HEK293 (cell line): ENCODE data around the gene B9D1.
A peak's percentile ranks its signal among the peaks of the same experiment; 100 is the strongest.

Experiments
- CTCF ChIA-PET: fragments of 350-600 bp; formaldehyde crosslinking; extraction: SDS; loops from one replicate; lab custom pipeline; 2021; ENCODE audit warnings: antibody characterized with exemption; lab: Yijun Ruan, JAX
- POLR2A ChIA-PET: fragments of 300-600 bp; formaldehyde crosslinking; extraction: SDS; loops from one replicate; lab custom pipeline; 2020; ENCODE audit warnings: antibody characterized with exemption, inconsistent platforms; lab: Yijun Ruan, JAX
- H3K27ac ChIP-seq: fragments of 200-500 bp; sonication (Bioruptor generic); 2 replicates; pipeline ENCODE4 v1.5.1; 2014; ENCODE audit warnings: low read depth, low read length, control low read depth, inconsistent platforms; ENCODE audit errors: extremely low read depth
- H3K36me3 ChIP-seq, 2 experiments: fragments of 200-500 bp in 1 of 2; sonication (Bioruptor generic) in 1 of 2; 1 replicate in 1 of 2; 2 replicates in 1 of 2; pipeline ENCODE4 v1.5.1; 2014 to 2017; ENCODE audit warnings: inconsistent platforms in 2 of 2, low read length in 2 of 2; ENCODE audit not compliant: control insufficient read depth in 2 of 2, insufficient read depth in 1 of 2
- H3K4me1 ChIP-seq: fragments of 200-500 bp; sonication (Bioruptor generic); 2 replicates; pipeline ENCODE4 v1.5.1; 2014; ENCODE audit warnings: mild to moderate bottlenecking, low read length, inconsistent platforms; ENCODE audit not compliant: control insufficient read depth, insufficient read depth
- H3K4me3 ChIP-seq: 2 replicates; pipeline ENCODE4 v1.5.1; 2011; ENCODE audit warnings: low read depth, mild to moderate bottlenecking, control low read depth, low read length, moderate library complexity
- H3K9me3 ChIP-seq: fragments of 200-500 bp; sonication (Bioruptor generic); 2 replicates; pipeline ENCODE4 v1.5.1; 2014; ENCODE audit warnings: low read depth, low read length, inconsistent platforms; ENCODE audit not compliant: control insufficient read depth, insufficient read depth
- BCL11B ChIP-seq: fragments of 450-650 bp; formaldehyde crosslinking; IDR thresholded peaks from 2 replicates; pipeline ENCODE4 v1.5.1; 2016; ENCODE audit warnings: low read depth, missing biosample characterization, missing genetic modification characterization
- CTCF ChIP-seq: fragments of 450-650 bp; formaldehyde crosslinking; IDR thresholded peaks from 2 replicates; pipeline ENCODE4 v1.5.1; 2016; ENCODE audit warnings: missing biosample characterization, missing genetic modification characterization
- HOXD13 ChIP-seq: sonication (generic); formaldehyde crosslinking; IDR thresholded peaks from 2 replicates; pipeline ENCODE4 v1.8.0; 2022; ENCODE audit warnings: missing genetic modification reagents, borderline replicate concordance
- ZBTB17 ChIP-seq: fragments of 450-650 bp; formaldehyde crosslinking; IDR thresholded peaks from 2 replicates; pipeline ENCODE4 v1.5.1; 2016; ENCODE audit warnings: missing biosample characterization, missing genetic modification characterization
- ZBTB49 ChIP-seq: fragments of 450-650 bp; formaldehyde crosslinking; IDR thresholded peaks from 2 replicates; pipeline ENCODE4 v1.5.1; 2016; ENCODE audit warnings: missing biosample characterization, missing genetic modification characterization, low read depth
- ZFP37 ChIP-seq: fragments of 450-650 bp; formaldehyde crosslinking; IDR thresholded peaks from 2 replicates; pipeline ENCODE4 v1.5.1; 2016; ENCODE audit warnings: missing biosample characterization, missing genetic modification characterization
- ZFP69B ChIP-seq: fragments of 450-650 bp; formaldehyde crosslinking; IDR thresholded peaks from 2 replicates; pipeline ENCODE4 v1.5.1; 2016; ENCODE audit warnings: missing biosample characterization, missing genetic modification characterization
- ZNF10 ChIP-seq: fragments of 450-650 bp; formaldehyde crosslinking; IDR thresholded peaks from 2 replicates; pipeline ENCODE4 v1.5.1; 2017; ENCODE audit warnings: missing biosample characterization, missing genetic modification characterization
- ZNF155 ChIP-seq: fragments of 450-650 bp; formaldehyde crosslinking; IDR thresholded peaks from 2 replicates; pipeline ENCODE4 v1.5.1; 2016; ENCODE audit warnings: missing biosample characterization, missing genetic modification characterization
- ZNF19 ChIP-seq: fragments of 450-650 bp; formaldehyde crosslinking; IDR thresholded peaks from 2 replicates; pipeline ENCODE4; 2016; ENCODE audit warnings: missing biosample characterization, missing genetic modification characterization, low read depth
- ZNF223 ChIP-seq: fragments of 450-650 bp; formaldehyde crosslinking; IDR thresholded peaks from 2 replicates; pipeline ENCODE4 v1.5.1; 2016; ENCODE audit warnings: missing biosample characterization, missing genetic modification characterization
- ZNF362 ChIP-seq: fragments of 450-650 bp; formaldehyde crosslinking; IDR thresholded peaks from 2 replicates; pipeline ENCODE4 v1.5.1; 2016; ENCODE audit warnings: missing biosample characterization, missing genetic modification characterization
- ZNF423 ChIP-seq: fragments of 450-650 bp; formaldehyde crosslinking; IDR thresholded peaks from 2 replicates; pipeline ENCODE4 v1.5.1; 2016; ENCODE audit warnings: missing biosample characterization, missing genetic modification characterization
- ZNF600 ChIP-seq: fragments of 450-650 bp; formaldehyde crosslinking; IDR thresholded peaks from 2 replicates; pipeline ENCODE4 v1.5.1; 2016; ENCODE audit warnings: missing biosample characterization, missing genetic modification characterization
- ZNF610 ChIP-seq: fragments of 450-650 bp; formaldehyde crosslinking; IDR thresholded peaks from 2 replicates; pipeline ENCODE4 v1.5.1; 2016; ENCODE audit warnings: missing biosample characterization, missing genetic modification characterization, borderline replicate concordance
- ZNF621 ChIP-seq: fragments of 450-650 bp; formaldehyde crosslinking; IDR thresholded peaks from 2 replicates; pipeline ENCODE4 v1.5.1; 2017; ENCODE audit warnings: missing biosample characterization, missing genetic modification characterization
- ZNF624 ChIP-seq: fragments of 450-650 bp; formaldehyde crosslinking; IDR thresholded peaks from 2 replicates; pipeline ENCODE4 v1.5.1; 2017; ENCODE audit warnings: missing biosample characterization, missing genetic modification characterization
- ZNF791 ChIP-seq: fragments of 450-650 bp; formaldehyde crosslinking; IDR thresholded peaks from 2 replicates; pipeline ENCODE4 v1.5.1; 2016; ENCODE audit warnings: missing biosample characterization, missing genetic modification characterization

Gene B9D1

GRCh38 chr17:19339341-19339815 lies 23.1 kb downstream of the B9D1 start:
- Histone ChIP-seq H3K27ac (no peak overlapping the region), H3K36me3 (peaks cover 0 to 7% of the 10 kb centered on the region in 2 experiments; a peak in 1 of 3 replicates), H3K4me1 (no peaks in the 10 kb centered on the region)
- POLR2A ChIA-PET: no interaction called here
- TF ChIP-seq ZNF223 (tag by site-specific recombination) (no peak), ZNF362 (no peak), ZNF624 (tag by site-specific recombination) (no peak), HOXD13 (CRISPR knock-in tag) (no peak), ZNF155 (tag by site-specific recombination) (no peak), ZFP69B (tag by site-specific recombination) (no peak), ZNF621 (tag by site-specific recombination) (no peak), ZBTB49 (tag by site-specific recombination) (no peak), ZNF600 (tag by site-specific recombination) (no peak), ZNF19 (tag by site-specific recombination) (no peak), ZNF791 (no peak), ZNF423 (tag by site-specific recombination) (no peak), ZNF610 (tag by site-specific recombination) (no peak), BCL11B (tag by site-specific recombination) (no peak)
- TF ChIP-seq, all 188 proteins: peak for 0
- no peaks in the 10 kb centered on the region for H3K9me3 ChIP-seq
- H3K4me3 ChIP-seq: no peak overlapping the region
- CTCF ChIA-PET: interaction anchor here (1.4 to 2.1 kb wide), 2 partner anchors 22 to 427 kb away, joined by 3 to 7 read pairs; no protein-coding TSS in a partner anchor

GRCh38 chr17:19338031-19338990 lies 24.2 kb downstream of the B9D1 start:
- Histone ChIP-seq H3K27ac (no peak overlapping the region), H3K36me3 (peaks cover 0 to 16% of the 10 kb centered on the region in 2 experiments; a peak in 1 of 3 replicates), H3K9me3 (no peaks in the 10 kb centered on the region), H3K4me3 (no peak overlapping the region), H3K4me1 (no peaks in the 10 kb centered on the region)
- CTCF ChIA-PET: interaction anchor here (0.6 to 2.1 kb wide), 13 partner anchors 9 to 1947 kb away, joined by 3 to 9 read pairs (median 4); no protein-coding TSS in a partner anchor
- POLR2A ChIA-PET: interaction anchor here (0.6 to 1.1 kb wide), 3 partner anchors 12 to 561 kb away, joined by 3 to 7 read pairs (median 3); partner anchors contain the start of gene MAPK7
- TF ChIP-seq CTCF (peak; percentile 51; the same call in 1 of the 2 replicates), ZFP37 (tag by site-specific recombination) (no peak), ZBTB17 (tag by site-specific recombination) (peak; percentile 49; the same call in 1 of the 2 replicates), ZNF10 (peak; percentile 73)
